T1000 (cell line): ENCODE measurements around the gene PPP2R5A.

Source experiments
- DNase-seq: peaks from one replicate; lab custom pipeline; 2025; ENCODE audit warnings: mixed read lengths; lab: John Stamatoyannopoulos, UW

PPP2R5A gene

GRCh38 chr1:212284744-212285684 lies at the start of gene PPP2R5A:
TSS of gene PPP2R5A (plus strand) at chr1:212285410. CDS start at chr1:212286111, 701 bp downstream.
- DNase-seq: peak; percentile 99

DNA sequence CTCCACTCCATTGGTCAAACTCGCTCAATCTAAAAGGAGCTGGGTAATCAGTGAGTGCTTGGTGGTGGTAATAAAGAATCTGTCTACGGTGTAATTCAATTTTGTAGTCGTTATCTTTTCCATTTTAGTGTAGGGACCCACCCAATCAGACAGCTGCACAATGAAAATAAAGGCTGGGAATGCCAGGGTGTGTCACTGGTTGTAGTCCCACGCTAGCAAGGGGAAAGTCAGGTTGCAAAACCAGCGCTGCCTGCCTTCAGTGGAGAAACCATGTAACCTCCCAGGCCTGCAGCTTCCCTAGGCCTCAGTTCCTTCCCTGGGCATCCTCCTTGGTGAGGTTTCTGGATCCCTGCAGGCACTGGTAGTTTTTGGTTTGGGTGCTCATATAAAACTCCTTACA lies 49.4 kb upstream of the PPP2R5A start:
- DNase-seq: no peak

GRCh38 chr1:212236664-212237220 lies 48.5 kb upstream of the PPP2R5A start:
- DNase-seq: no peak

DNA sequence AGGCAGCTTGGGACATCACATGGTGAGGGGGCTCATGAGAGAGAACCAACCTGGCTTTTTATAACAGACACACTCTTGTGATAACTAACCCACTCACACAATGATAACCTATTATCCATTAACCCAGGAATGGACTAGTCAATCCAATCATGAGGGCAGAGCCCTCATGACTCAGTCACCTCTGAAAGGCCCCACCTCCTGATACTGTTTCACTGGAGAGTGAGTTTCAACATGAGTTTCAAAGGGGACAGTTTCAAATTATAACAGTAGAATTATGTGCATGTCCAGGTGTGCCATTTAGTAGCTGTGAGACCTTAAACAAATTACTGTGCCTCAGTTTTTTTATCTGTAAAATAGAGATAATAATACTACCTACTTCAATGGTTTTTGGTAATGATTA lies 47.6 kb upstream of the PPP2R5A start:
- no peak for DNase-seq

- no peak for DNase-seq
Observed at GRCh38 chr1:212238552-212238951, 46.7 kb upstream of the PPP2R5A start.

- DNase-seq: no peak
Observed at GRCh38 chr1:212241501-212241900, 43.7 kb upstream of the PPP2R5A start.

DNA sequence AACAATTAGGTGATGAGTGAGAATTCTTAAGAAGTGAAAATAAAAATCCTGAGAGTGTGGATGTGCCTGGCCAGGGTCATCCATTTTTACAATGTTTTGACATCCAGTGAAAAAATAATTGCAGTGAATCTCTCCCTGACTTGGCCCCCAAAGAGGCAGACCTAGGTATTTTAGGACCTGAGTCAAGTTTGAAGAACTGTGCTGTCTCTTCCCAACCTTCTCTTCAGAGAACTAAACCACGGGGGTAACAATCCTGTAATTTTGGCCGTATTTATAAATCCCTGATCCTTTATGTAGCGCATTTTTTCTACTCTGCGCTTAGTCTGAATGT lies 43.3 kb upstream of the PPP2R5A start:
- DNase-seq: no peak

DNA sequence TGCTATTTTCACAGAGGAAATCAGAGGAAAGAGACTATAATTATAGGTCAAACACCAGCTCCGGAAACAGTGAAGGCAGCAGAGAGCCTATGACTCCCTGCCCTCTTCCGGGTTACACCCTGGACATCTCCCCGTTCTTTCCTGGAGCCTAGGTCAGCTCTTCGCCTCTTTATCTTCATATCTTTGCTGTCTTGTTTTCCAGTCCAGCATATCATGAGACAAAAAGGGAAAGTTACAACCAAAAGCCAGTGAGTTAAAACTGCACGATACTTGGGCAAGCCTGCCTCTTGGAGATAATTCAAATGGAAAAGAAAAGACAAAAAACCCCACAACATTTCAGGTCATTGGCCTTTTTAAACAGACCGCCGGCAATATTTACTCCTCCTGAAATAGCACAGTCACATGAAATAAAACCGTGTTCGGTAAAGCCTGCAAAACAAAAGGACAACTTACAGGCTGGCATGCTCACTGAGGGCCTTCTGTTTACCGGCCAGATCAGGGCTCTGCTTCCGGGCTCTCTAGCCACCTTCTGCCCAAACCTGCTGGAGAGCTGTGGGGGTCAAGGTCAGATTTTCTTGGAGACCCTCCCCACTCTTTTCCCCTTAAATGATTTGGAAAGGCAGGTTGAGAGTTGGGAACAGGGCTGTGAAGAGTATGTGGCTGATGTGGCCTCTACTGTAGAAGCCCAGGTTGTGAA lies 42.8 kb upstream of the PPP2R5A start:
- no peak for DNase-seq

- DNase-seq: no peak
Observed at GRCh38 chr1:212242985-212243308, 42.3 kb upstream of the PPP2R5A start.

- no peak for DNase-seq
Observed at GRCh38 chr1:212244441-212244840, 40.8 kb upstream of the PPP2R5A start.

- DNase-seq: no peak
Observed at GRCh38 chr1:212247179-212247721, 38.0 kb upstream of the PPP2R5A start.

DNA sequence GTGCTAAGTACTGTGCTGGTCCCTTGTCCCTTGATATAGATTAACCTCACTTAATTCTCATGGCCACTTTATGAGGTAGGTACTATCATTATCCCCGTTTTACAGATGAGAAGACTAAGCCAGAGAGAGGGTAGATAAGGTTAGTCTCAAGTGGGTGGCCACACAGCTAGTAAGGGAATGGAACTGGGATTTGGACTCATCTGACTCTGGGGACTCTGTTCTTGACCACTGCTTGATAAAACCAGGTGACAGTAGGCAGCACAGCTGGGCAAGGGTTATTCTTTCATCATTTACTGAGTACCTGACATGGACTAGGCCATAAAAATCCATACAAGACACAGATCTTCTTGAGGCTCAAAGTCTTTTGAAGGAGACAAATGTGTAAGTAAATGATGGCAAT lies 37.2 kb upstream of the PPP2R5A start:
- DNase-seq: no peak

DNA sequence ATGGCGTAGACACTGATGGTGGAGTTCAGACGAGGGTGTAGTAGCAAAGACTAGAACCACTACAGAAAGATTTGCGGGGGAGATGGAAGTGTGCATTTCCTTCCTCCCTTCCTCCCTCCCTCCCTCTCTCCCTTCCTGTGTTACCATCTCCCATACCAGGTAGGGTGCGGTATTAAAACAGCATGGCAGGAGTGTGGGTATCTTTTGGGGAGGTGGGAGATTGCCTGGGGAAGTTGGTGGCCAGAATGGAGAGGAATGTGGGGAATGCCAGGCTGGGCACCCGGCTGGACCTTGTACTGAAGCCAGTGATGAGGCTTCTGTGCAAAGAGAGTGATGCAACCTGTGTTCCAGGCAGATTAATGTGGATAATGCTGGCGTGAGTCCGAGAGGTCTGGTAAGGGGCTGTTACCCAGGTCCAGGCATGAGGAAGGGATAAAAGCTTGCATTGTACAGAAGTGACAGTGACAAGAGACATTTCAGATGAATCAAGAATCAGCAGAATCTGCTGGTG lies 30.3 kb upstream of the PPP2R5A start:
- no peak for DNase-seq

GRCh38 chr1:212255705-212256307 lies 29.4 kb upstream of the PPP2R5A start:
- DNase-seq: no peak

DNA sequence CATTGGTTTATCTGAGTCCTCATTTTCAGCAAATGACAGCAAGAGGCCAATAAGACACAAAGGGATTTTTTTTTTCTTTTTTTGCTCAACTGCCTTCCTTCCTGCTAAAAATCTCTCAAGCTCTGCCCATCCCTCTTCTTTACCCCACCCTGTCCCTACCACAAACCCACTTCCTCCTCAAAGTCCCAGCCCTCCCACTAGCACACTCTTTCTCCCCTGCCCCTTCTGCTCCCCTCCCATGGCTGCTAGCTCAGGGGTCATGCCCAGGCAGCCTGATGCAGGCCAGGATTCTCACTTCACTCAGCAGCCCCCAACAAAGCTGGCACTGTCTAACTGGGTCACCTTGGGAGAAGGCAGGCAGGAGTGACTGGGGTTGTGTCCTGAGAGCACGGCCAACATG lies 28.8 kb upstream of the PPP2R5A start:
- no peak for DNase-seq

DNA sequence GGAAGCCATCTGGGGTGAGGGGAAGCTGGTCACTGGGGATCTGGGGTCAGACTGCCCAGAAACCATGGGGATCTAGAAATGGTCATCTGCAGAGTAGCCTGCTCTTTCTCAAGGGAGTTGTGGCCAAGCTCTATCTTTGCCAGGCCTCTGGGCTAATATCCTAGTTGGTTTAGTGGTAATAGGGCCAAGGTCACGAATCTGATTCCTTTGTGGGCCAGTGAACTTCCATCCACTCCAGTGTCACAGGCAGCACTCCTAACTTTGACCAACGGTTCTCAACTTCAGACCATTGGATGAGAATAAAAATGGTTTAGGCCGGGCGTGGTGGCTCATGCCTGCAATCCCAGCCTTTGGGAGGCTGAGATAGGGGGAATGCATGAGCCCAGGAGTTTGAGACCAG lies 28.1 kb upstream of the PPP2R5A start:
- no peak for DNase-seq

GRCh38 chr1:212259693-212260480 lies 25.3 kb upstream of the PPP2R5A start:
- no peak for DNase-seq

DNA sequence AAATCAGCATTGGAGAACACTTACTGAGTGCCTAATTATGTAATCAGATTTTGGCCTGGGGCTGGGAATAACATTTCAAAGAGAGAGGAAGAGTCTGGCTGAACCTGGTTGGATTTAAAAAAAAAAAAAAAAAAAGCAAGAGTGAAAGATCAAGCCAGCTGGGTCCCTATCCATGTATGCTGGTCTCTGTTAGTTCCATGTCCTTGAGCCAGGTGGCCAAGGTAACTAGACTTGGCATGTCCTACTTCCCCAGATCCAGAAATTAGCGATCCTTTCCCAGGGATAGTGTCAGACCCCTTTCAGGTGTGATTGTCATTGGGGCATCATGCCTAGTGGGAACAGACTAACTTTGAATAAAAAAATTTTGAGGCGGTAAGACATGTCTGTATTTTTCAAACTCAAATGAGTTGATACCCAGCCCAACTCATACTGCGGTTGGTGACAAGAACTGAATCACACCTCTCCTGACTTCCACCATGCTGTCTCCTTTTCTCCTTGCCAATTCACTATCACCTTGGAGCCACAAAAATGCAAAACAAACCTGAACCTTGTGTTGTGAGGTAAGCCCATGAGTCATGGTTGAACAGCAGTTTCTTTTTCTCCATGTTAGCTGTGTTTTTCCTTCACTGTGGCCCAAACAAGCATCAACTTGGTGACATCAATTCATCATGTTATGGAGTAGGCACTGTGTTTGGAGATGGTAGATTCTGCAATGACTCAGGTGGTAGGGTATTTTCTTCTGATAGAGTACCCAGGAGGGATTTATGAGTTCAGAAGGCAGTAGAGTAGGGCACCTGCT lies 24.5 kb upstream of the PPP2R5A start:
- DNase-seq: no peak

- DNase-seq: no peak
Observed at GRCh38 chr1:212261361-212261929, 23.8 kb upstream of the PPP2R5A start.

GRCh38 chr1:212267017-212267416 lies 18.2 kb upstream of the PPP2R5A start:
- DNase-seq: no peak
